CD4-positive, CD25-positive, alpha-beta regulatory T cell (primary cell): ENCODE measurements around the gene NRM. TPM values are rescaled to one million over a fixed set of nuclear protein-coding genes. Genes with fewer than 3 reads are reported as not detected.

Experiments used
- ATAC-seq, 2 donors: fragments of 150-1000 bp; cut with Tn5 transposase; one replicate each; pipeline ENCODE4 v1.10.0; 2021; ENCODE audit warnings: low read depth in 2 of 2, moderate number of reproducible peaks in 2 of 2, moderate library complexity in 1 of 2
- DNase-seq, 3 donors: peaks; one replicate each; pipeline versions ENCODE4 v3.0.0 to v3.0.0-alpha.2; 2012 to 2022; ENCODE audit warnings: mixed read lengths in 1 of 3
- H3K27ac ChIP-seq: one replicate; pipeline ENCODE4 v1.7.0; 2013; ENCODE audit warnings: mild to moderate bottlenecking, low read length; ENCODE audit not compliant: insufficient read depth, poor library complexity, severe bottlenecking
- H3K27me3 ChIP-seq: one replicate; pipeline ENCODE4 v1.7.0; 2013; ENCODE audit warnings: low read length; ENCODE audit not compliant: control insufficient read depth, insufficient read depth
- H3K36me3 ChIP-seq: one replicate; pipeline ENCODE4 v1.7.0; 2013; ENCODE audit warnings: mild to moderate bottlenecking, low read length, moderate library complexity; ENCODE audit not compliant: control insufficient read depth, insufficient read depth
- H3K4me1 ChIP-seq: 2 replicates; pipeline ENCODE4 v1.7.0; 2013; ENCODE audit warnings: mild to moderate bottlenecking, low read length; ENCODE audit not compliant: insufficient read depth, control insufficient read depth, poor library complexity, severe bottlenecking
- H3K4me3 ChIP-seq: one replicate; pipeline ENCODE4 v1.7.0; 2013; ENCODE audit warnings: low read depth, mild to moderate bottlenecking, low read length, moderate library complexity
- H3K9me3 ChIP-seq, 2 experiments: 1 replicate in 1 of 2; 2 replicates in 1 of 2; pipeline ENCODE4 v1.7.0; 2013; ENCODE audit warnings: low read length in 2 of 2, mild to moderate bottlenecking in 1 of 2, moderate library complexity in 1 of 2; ENCODE audit not compliant: control insufficient read depth in 2 of 2
- H3K27ac Mint-ChIP-seq, 3 donors: one replicate each; pipeline ENCODE4 v1.8.0; 2020 to 2022; ENCODE audit warnings: mild to moderate bottlenecking in 3 of 3, mixed read lengths in 3 of 3, moderate library complexity in 2 of 3
- H3K27me3 Mint-ChIP-seq: one replicate; pipeline ENCODE4 v1.8.0; 2022; ENCODE audit warnings: mild to moderate bottlenecking, mixed read lengths
- H3K36me3 Mint-ChIP-seq: one replicate; pipeline ENCODE4 v1.8.0; 2020; ENCODE audit warnings: mixed read lengths
- H3K4me1 Mint-ChIP-seq, 4 donors: one replicate each; pipeline ENCODE4 v1.8.0; 2020 to 2022; ENCODE audit warnings: mixed read lengths in 4 of 4, mild to moderate bottlenecking in 1 of 4
- H3K4me3 Mint-ChIP-seq, 4 donors: one replicate each; pipeline ENCODE4 v1.8.0; 2020 to 2022; ENCODE audit warnings: mild to moderate bottlenecking in 4 of 4, mixed read lengths in 4 of 4, moderate library complexity in 3 of 4
- H3K9me3 Mint-ChIP-seq, 7 donors: one replicate each; pipeline ENCODE4 v1.8.0; 2020 to 2022; ENCODE audit warnings: mixed read lengths in 7 of 7, mild to moderate bottlenecking in 3 of 7, moderate library complexity in 2 of 7
- polyA plus RNA-seq, 4 donors: library from polyadenylated mRNA; unstranded; fragments of 300-500 nt; fragmentation: Illumina TruSeq; gene quantifications; one replicate each; pipeline ENCODE4 v1.2.3, GENCODE V29; 2021
- total RNA-seq: library from RNA; stranded (reverse); gene quantifications from one replicate; pipeline ENCODE4 v1.2.3, GENCODE V29; 2022

Gene NRM
- total and polyA plus RNA-seq, 5 donors from 2014 or later, result 7.5 to 17.7 (median 9.0) TPM

- peaks cover 5 to 48% (median 21%) of the 10 kb centered on the region in 4 donors for H3K4me1 Mint-ChIP-seq
- peak; percentile 36 to 80 (median 41) for DNase-seq
- Histone ChIP-seq H3K36me3 (peaks cover 5% of the 10 kb centered on the region), H3K4me1 (peaks cover 73% of the 10 kb centered on the region), H3K4me3 (peak overlapping the region; percentile 97), H3K27me3 (no peaks in the 10 kb centered on the region), H3K9me3 (no peaks in the 10 kb centered on the region), H3K27ac (peak overlapping the region; percentile 96)
- H3K4me3 Mint-ChIP-seq, result peak overlapping the region; percentile 95 to 100 (median 96)
- H3K27ac Mint-ChIP-seq, result peak overlapping the region; percentile 98 to 99 (median 98)
- peaks cover 5% of the 10 kb centered on the region for H3K27me3 Mint-ChIP-seq
- ATAC-seq, result no peak
- peaks cover 0 to 6% (median 0%) of the 10 kb centered on the region in 7 donors for H3K9me3 Mint-ChIP-seq
- H3K36me3 Mint-ChIP-seq, result peaks cover 40% of the 10 kb centered on the region
Measured at GRCh38 chr6:30684386-30685156, 6.2 kb downstream of the NRM start.

GRCh38 chr6:30683980-30684338 is 6.8 kb downstream of the NRM start:
- Mint-ChIP-seq H3K9me3 (peaks cover 0 to 6% (median 0%) of the 10 kb centered on the region in 7 donors), H3K36me3 (peaks cover 43% of the 10 kb centered on the region), H3K4me3 (peak overlapping the region; percentile 95 to 100 (median 96)), H3K27ac (peak overlapping the region; percentile 93 to 98 (median 96)), H3K4me1 (peaks cover 8 to 48% (median 21%) of the 10 kb centered on the region in 4 donors), H3K27me3 (peaks cover 5% of the 10 kb centered on the region)
- H3K4me1 ChIP-seq, result peaks cover 73% of the 10 kb centered on the region
- no peak for ATAC-seq
- no peaks in the 10 kb centered on the region for H3K27me3 ChIP-seq
- DNase-seq, result no peak
- peak overlapping the region; percentile 96 for H3K27ac ChIP-seq
- H3K4me3 ChIP-seq, result peak overlapping the region; percentile 89
- H3K9me3 ChIP-seq, result no peaks in the 10 kb centered on the region
- peaks cover 5% of the 10 kb centered on the region for H3K36me3 ChIP-seq

GRCh38 chr6:30683183-30683979 is 7.4 kb downstream of the NRM start:
- DNase-seq (no peak), ATAC-seq (no peak)
- H3K9me3 Mint-ChIP-seq, result peaks cover 0 to 6% (median 0%) of the 10 kb centered on the region in 7 donors
- peaks cover 11 to 47% (median 19%) of the 10 kb centered on the region in 4 donors for H3K4me1 Mint-ChIP-seq
- no peaks in the 10 kb centered on the region for H3K9me3 ChIP-seq
- peak overlapping the region; percentile 95 to 100 (median 96) for H3K4me3 Mint-ChIP-seq
- H3K36me3 Mint-ChIP-seq, result peaks cover 45% of the 10 kb centered on the region
- H3K27ac Mint-ChIP-seq, result peak overlapping the region; percentile 93 to 98 (median 96)
- H3K27me3 ChIP-seq, result no peaks in the 10 kb centered on the region
- H3K27me3 Mint-ChIP-seq, result peaks cover 5% of the 10 kb centered on the region
- H3K4me1 ChIP-seq, result peaks cover 68% of the 10 kb centered on the region
- peak overlapping the region; percentile 89 for H3K4me3 ChIP-seq
- H3K36me3 ChIP-seq, result peaks cover 10% of the 10 kb centered on the region
- H3K27ac ChIP-seq, result peak overlapping the region; percentile 96

GRCh38 chr6:30682143-30683117 is 8.4 kb downstream of the NRM start:
- Mint-ChIP-seq H3K9me3 (peaks cover 0 to 6% (median 0%) of the 10 kb centered on the region in 7 donors), H3K4me1 (peaks cover 11 to 37% (median 14%) of the 10 kb centered on the region in 4 donors), H3K27me3 (peaks cover 5% of the 10 kb centered on the region), H3K4me3 (peak overlapping the region; percentile 95 to 100 (median 96)), H3K36me3 (peaks cover 45% of the 10 kb centered on the region), H3K27ac (peak overlapping the region; percentile 93 to 98 (median 96))
- DNase-seq (peak; percentile 82 to 96 (median 90)), ATAC-seq (peak; percentile 71 to 73)
- no peaks in the 10 kb centered on the region for H3K9me3 ChIP-seq
- peaks cover 58% of the 10 kb centered on the region for H3K4me1 ChIP-seq
- peak overlapping the region; percentile 89 for H3K4me3 ChIP-seq
- peaks cover 18% of the 10 kb centered on the region for H3K36me3 ChIP-seq
- H3K27ac ChIP-seq, result peak overlapping the region; percentile 96
- no peaks in the 10 kb centered on the region for H3K27me3 ChIP-seq

- Histone ChIP-seq H3K36me3 (peaks cover 24% of the 10 kb centered on the region), H3K9me3 (no peaks in the 10 kb centered on the region), H3K4me1 (peaks cover 54% of the 10 kb centered on the region), H3K27ac (peak overlapping the region; percentile 96), H3K4me3 (peak overlapping the region; percentile 89), H3K27me3 (no peaks in the 10 kb centered on the region)
- H3K36me3 Mint-ChIP-seq, result peaks cover 48% of the 10 kb centered on the region
- H3K4me3 Mint-ChIP-seq, result peak overlapping the region; percentile 95 to 100 (median 96)
- H3K27ac Mint-ChIP-seq, result peak overlapping the region; percentile 93 to 98 (median 96)
- ATAC-seq (peak; percentile 3), DNase-seq (no peak)
- H3K9me3 Mint-ChIP-seq, result peaks cover 0 to 6% (median 0%) of the 10 kb centered on the region in 7 donors
- H3K27me3 Mint-ChIP-seq, result peaks cover 5% of the 10 kb centered on the region
- H3K4me1 Mint-ChIP-seq, result peaks cover 11 to 40% (median 15%) of the 10 kb centered on the region in 4 donors
Measured at GRCh38 chr6:30681766-30682142, 9.0 kb downstream of the NRM start.

- H3K4me3 ChIP-seq, result peak overlapping the region; percentile 89
- DNase-seq (no peak), ATAC-seq (no peak)
- H3K27me3 ChIP-seq, result no peaks in the 10 kb centered on the region
- peaks cover 46% of the 10 kb centered on the region for H3K4me1 ChIP-seq
- H3K27me3 Mint-ChIP-seq, result peaks cover 5% of the 10 kb centered on the region
- peaks cover 36% of the 10 kb centered on the region for H3K36me3 ChIP-seq
- peaks cover 0 to 2% (median 0%) of the 10 kb centered on the region in 7 donors for H3K9me3 Mint-ChIP-seq
- no peaks in the 10 kb centered on the region for H3K9me3 ChIP-seq
- peaks cover 47% of the 10 kb centered on the region for H3K36me3 Mint-ChIP-seq
- H3K27ac ChIP-seq, result peak overlapping the region; percentile 96
- peak overlapping the region; percentile 95 to 100 (median 96) for H3K4me3 Mint-ChIP-seq
- peak overlapping the region; percentile 92 to 93 (median 93) for H3K27ac Mint-ChIP-seq
- peaks cover 11 to 45% (median 23%) of the 10 kb centered on the region in 4 donors for H3K4me1 Mint-ChIP-seq
Measured at GRCh38 chr6:30679765-30680535, 10.8 kb downstream of the NRM start.
